ENCODE data around the gene NEU4.
"Not testable (repeated sequence)": the region's sequence is repeated elsewhere in the genome, so short reads cannot be mapped to it uniquely, and the experiment has no call there.

The NEU4 gene

DNA sequence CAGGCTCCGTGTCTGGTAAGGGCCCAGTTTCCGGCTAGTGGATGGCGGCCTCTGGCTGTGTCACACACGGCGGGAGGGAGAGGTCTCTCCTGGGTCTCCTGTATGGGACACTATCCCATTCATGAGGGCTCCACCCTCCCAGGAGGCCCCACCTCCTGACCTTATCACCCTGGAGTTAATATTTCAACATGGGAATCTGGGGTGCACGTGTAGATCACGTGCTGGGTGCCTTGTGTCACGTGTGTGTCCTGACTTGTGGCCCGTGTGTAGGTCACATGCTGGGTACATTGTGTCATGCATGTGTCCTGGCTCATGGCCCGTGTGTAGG is 9.9 kb downstream of the NEU4 start:
- Histone ChIP-seq H3K9me3 (ENCODE audit: low read length) (no peaks in the 10 kb centered on the region), H3K27me3 (ENCODE audit: control insufficient read depth in 1 of 2, insufficient read depth in 2 of 2, low read length in 2 of 2) (peaks cover 0 to 17% of the 10 kb centered on the region in 2 donors), H3K9ac (ENCODE audit: low read length) (no peak overlapping the region), H3K27ac (ENCODE audit: low read depth, low read length) (no peak overlapping the region), H3K4me1 (ENCODE audit: insufficient read depth, low read length) (no peaks in the 10 kb centered on the region), H3K36me3 (ENCODE audit: insufficient read depth, low read length) (no peaks in the 10 kb centered on the region), H3K4me3 (ENCODE audit: low read depth in 1 of 2, low read length in 2 of 2) (no peak overlapping the region)

DNA sequence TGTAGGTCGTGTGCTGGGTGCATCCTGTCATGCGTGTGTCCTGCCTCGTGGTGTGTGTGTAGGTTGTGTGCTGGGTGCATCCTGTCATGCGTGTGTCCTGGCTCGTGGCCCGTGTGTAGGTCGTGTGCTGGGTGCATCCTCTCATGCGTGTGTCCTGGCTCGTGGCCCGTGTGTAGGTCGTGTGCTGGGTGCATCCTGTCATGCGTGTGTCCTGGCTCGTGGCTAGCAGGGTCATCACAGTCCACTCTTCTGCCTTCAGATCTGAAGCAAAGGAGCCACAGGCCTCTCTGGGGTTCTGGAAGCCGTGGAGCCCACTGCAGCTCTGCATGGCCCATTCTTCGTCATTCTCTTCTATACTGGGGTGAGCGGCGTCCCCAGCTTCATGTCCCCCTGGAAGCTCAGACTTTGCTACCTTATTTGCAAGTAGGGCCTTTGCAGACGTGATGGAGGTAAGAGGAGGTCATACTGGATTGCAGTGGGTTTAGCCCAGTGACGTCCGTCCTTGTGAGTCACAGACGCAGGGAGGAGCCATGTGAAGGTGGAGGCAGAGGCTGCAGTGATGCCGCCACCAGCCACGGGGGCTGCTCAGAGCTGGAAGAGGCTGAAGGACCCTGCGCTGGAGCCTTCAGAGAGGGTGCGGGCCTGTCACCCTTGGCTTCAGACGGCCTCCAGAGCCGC is 11.1 kb downstream of the NEU4 start:
- not testable (repeated sequence) for H3K36me3 ChIP-seq (ENCODE audit: insufficient read depth, low read length); H3K4me1 ChIP-seq (ENCODE audit: insufficient read depth, low read length); H3K9ac ChIP-seq (ENCODE audit: low read length); H3K27ac ChIP-seq (ENCODE audit: low read depth, low read length); H3K4me3 ChIP-seq (ENCODE audit: low read depth in 1 of 2, low read length in 2 of 2); H3K9me3 ChIP-seq (ENCODE audit: low read length)
- peaks cover 0 to 17% of the 10 kb centered on the region in 2 donors for H3K27me3 ChIP-seq (ENCODE audit: control insufficient read depth in 1 of 2, insufficient read depth in 2 of 2, low read length in 2 of 2)

DNA sequence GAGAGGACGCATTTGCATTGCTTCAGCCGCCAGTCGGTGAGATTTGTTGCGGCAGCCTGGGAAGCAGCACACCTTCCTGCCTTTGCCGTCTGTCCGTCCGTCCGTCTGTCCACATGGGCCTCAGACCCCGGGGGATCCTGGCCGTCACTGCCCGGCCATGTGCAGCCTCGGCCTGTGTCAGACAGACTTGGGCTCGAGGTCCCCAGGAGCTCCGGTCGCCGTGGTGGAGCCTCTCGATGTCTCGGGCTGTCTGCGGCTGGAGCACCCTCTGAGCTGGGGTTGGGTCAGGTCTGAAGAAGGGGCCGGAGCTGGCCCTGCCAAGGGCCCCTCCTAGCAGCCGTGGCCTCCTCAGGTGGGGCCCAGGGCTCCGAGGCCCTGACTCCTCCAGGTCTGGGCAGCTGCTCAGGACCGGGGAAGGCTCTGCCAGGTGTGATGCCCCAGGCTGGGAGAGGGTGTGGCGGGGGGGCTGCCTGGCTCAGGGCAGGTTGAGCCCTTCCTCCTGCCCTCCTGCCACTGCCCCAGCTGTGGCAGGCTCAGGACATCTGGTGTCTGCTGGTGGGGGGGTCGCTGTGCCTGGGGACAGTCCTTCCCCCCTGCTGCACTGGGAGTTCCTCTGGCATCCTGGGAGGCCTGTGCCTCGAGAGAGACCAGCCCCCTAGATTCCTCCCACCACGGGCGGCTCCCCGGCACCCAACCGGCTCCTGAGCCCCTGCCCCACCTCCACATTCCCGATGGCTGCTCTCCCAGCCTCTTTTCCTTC is 11.8 kb downstream of the NEU4 start:
- Histone ChIP-seq H3K27ac (ENCODE audit: low read depth, low read length) (no peak overlapping the region), H3K4me3 (ENCODE audit: low read depth in 1 of 2, low read length in 2 of 2) (no peak overlapping the region), H3K27me3 (ENCODE audit: control insufficient read depth in 1 of 2, insufficient read depth in 2 of 2, low read length in 2 of 2) (peaks cover 0 to 14% of the 10 kb centered on the region in 2 donors), H3K9me3 (ENCODE audit: low read length) (no peaks in the 10 kb centered on the region), H3K4me1 (ENCODE audit: insufficient read depth, low read length) (no peaks in the 10 kb centered on the region), H3K9ac (ENCODE audit: low read length) (no peak overlapping the region), H3K36me3 (ENCODE audit: insufficient read depth, low read length) (no peaks in the 10 kb centered on the region)

DNA sequence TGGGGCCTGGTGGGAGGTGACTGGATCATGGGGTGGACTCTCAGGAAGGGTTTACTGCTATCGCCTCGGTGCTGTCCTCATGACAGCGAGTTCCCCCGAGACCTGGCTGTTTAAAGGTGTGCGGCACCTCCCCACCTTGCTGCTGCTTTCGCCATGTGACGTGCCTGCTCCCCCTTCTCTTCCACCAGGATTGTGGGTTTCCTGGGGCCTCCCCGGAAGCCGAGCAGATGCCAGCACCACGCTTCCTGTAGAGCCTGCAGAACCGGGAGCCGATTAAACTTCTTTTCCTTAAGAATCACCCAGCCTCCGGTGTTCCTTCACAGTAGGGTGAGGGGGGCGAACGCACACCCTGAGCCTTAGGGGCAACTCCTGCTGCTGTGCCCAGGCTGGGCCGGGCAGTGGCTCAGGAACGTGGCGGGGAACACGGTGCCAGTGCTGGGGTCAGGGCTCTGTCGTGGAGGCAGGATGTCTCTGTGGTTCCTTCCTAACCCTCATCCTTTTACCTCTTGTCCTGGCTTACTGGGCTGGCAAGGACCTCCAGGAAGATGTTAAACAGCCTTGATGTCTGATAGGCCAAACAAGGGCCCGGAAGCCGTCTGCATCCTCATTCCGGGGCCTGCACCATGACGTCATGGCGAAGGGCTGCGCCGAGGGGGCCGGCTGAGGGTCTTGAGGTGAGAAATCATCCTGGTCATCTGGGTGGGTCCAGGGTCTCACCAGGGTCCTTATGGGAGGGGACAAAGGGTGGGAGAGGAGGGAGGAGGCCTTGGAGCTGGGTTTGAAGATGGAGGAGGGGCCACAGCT is 12.7 kb downstream of the NEU4 start:
- H3K27ac ChIP-seq (ENCODE audit: low read depth, low read length) = no peak overlapping the region
- H3K9me3 ChIP-seq (ENCODE audit: low read length) = no peaks in the 10 kb centered on the region
- peaks cover 0 to 6% of the 10 kb centered on the region in 2 donors for H3K27me3 ChIP-seq (ENCODE audit: control insufficient read depth in 1 of 2, insufficient read depth in 2 of 2, low read length in 2 of 2)
- H3K4me3 ChIP-seq (ENCODE audit: low read depth in 1 of 2, low read length in 2 of 2) = no peak overlapping the region
- no peaks in the 10 kb centered on the region for H3K4me1 ChIP-seq (ENCODE audit: insufficient read depth, low read length)
- no peak overlapping the region for H3K9ac ChIP-seq (ENCODE audit: low read length)
- H3K36me3 ChIP-seq (ENCODE audit: insufficient read depth, low read length) = no peaks in the 10 kb centered on the region

DNA sequence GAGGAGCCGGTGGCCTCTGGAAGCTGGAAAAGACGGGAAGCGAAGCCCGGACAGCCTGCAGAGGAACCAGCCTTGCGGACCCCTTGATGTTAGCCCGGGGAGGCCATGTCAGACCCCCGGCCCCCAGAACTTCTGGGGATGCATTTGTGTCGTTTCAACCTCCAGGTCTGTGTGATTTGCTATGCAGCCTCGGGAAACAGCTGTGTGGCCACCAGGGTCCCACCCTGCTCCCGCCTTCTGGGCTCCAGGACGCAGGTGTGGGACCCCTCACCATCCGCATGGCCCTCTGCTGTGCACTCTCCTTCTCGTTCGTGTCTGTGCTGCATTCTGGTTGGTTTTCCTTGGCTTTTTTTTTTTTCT is 13.3 kb downstream of the NEU4 start:
- Histone ChIP-seq H3K27ac (ENCODE audit: low read depth, low read length) (no peak overlapping the region), H3K27me3 (ENCODE audit: control insufficient read depth in 1 of 2, insufficient read depth in 2 of 2, low read length in 2 of 2) (no peaks in the 10 kb centered on the region), H3K9me3 (ENCODE audit: low read length) (peaks cover 4% of the 10 kb centered on the region), H3K4me1 (ENCODE audit: insufficient read depth, low read length) (no peaks in the 10 kb centered on the region), H3K4me3 (ENCODE audit: low read depth in 1 of 2, low read length in 2 of 2) (no peak overlapping the region), H3K9ac (ENCODE audit: low read length) (no peak overlapping the region), H3K36me3 (ENCODE audit: insufficient read depth, low read length) (no peaks in the 10 kb centered on the region)

DNA sequence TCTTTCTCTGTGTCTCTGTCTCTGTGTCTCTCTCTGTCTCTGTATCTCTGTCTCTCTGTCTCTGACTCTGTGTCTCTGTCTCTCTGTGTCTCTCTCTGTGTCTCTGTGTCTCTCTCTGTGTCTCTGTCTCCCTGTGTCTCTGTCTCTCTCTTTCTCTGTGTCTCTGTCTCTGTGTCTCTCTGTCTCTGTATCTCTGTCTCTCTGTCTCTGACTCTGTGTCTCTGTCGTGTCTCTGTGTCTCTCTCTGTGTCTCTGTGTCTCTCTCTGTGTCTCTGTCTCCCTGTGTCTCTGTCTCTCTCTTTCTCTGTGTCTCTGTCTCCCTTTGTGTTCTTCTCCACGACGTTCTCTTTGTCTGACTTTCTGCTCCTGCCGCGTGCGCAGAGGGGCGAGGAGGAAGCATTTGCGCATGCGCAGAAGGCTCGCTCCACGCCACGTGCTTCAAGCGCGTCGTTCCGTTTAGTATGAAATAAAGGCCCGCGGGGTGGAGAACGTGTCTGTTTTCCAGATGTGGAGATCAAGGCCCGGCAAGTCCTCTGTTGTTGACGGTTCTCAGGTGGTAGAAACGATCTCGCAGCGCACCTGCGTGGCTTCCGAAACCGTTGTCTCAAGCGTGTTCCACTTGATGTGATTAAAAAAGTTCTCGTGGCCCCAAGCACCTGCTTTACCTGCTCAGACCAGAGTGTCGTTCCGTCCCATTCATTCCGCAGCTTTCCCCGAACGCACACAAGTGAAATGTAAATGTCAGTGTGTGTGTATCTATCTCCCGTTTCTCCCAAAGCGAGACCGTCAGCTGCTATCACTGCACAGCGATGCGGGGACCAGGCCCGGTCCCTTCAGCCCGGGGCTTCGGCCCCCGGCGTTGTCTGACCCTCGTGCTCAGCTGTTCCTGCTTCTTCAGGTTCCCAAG is 14.8 kb downstream of the NEU4 start:
- not testable (repeated sequence) for H3K9me3 ChIP-seq (ENCODE audit: low read length); H3K4me3 ChIP-seq (ENCODE audit: low read depth in 1 of 2, low read length in 2 of 2); H3K27me3 ChIP-seq (ENCODE audit: control insufficient read depth in 1 of 2, insufficient read depth in 2 of 2, low read length in 2 of 2); H3K4me1 ChIP-seq (ENCODE audit: insufficient read depth, low read length); H3K9ac ChIP-seq (ENCODE audit: low read length); H3K27ac ChIP-seq (ENCODE audit: low read depth, low read length); H3K36me3 ChIP-seq (ENCODE audit: insufficient read depth, low read length)

DNA sequence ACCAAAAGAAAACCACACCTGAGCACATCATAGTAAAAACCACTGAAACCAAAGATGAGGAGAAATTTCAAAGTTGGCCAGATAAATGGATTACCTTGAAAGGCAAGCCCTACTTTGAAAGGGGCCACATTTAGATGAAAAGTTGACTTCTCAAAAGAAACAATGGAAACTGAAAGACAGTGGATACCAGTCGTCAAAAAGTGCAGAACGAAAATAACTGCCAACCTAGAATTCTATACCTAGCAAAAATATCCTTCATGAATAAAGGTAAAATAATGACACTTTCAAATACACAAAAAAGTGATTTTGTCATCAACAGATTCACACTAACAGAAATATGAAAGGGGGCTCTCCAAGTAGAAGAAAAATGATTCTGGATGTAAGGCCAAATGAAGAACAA is 18.4 kb downstream of the NEU4 start:
- no peak overlapping the region for H3K4me3 ChIP-seq (ENCODE audit: low read depth in 1 of 2, low read length in 2 of 2)
- no peaks in the 10 kb centered on the region for H3K4me1 ChIP-seq (ENCODE audit: insufficient read depth, low read length)
- peaks cover 7% of the 10 kb centered on the region for H3K9me3 ChIP-seq (ENCODE audit: low read length)
- no peaks in the 10 kb centered on the region for H3K27me3 ChIP-seq (ENCODE audit: control insufficient read depth in 1 of 2, insufficient read depth in 2 of 2, low read length in 2 of 2)
- H3K9ac ChIP-seq (ENCODE audit: low read length) = no peak overlapping the region
- H3K27ac ChIP-seq (ENCODE audit: low read depth, low read length) = no peak overlapping the region
- no peaks in the 10 kb centered on the region for H3K36me3 ChIP-seq (ENCODE audit: insufficient read depth, low read length)

DNA sequence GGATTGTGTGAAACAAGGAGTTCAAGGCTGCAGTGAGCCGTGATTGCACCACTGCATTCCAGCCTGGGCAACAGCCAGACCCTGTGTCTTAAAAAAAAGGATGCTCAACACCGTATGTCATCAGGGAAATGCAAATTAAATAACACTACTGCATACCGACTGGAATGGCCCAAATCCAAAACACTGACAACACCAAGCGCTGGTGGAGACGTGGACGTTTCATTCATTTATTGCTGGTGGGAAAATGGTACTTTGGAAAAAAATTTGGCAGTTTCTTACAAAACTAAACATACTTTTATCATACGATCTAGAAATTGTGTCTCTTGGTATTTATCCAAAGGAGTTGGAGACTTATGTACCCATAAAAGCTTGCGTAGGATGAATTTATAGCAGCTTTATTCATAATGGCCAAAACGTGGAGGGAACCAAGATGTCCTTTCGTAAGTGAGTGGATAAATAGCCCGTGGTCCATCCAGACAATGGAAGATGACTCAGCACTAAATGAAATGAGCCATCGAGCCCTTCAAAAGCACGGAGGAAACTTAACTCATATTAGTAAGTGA is 24.2 kb downstream of the NEU4 start:
- H3K4me1 ChIP-seq (ENCODE audit: insufficient read depth, low read length) = no peaks in the 10 kb centered on the region
- no peaks in the 10 kb centered on the region for H3K36me3 ChIP-seq (ENCODE audit: insufficient read depth, low read length)

DNA sequence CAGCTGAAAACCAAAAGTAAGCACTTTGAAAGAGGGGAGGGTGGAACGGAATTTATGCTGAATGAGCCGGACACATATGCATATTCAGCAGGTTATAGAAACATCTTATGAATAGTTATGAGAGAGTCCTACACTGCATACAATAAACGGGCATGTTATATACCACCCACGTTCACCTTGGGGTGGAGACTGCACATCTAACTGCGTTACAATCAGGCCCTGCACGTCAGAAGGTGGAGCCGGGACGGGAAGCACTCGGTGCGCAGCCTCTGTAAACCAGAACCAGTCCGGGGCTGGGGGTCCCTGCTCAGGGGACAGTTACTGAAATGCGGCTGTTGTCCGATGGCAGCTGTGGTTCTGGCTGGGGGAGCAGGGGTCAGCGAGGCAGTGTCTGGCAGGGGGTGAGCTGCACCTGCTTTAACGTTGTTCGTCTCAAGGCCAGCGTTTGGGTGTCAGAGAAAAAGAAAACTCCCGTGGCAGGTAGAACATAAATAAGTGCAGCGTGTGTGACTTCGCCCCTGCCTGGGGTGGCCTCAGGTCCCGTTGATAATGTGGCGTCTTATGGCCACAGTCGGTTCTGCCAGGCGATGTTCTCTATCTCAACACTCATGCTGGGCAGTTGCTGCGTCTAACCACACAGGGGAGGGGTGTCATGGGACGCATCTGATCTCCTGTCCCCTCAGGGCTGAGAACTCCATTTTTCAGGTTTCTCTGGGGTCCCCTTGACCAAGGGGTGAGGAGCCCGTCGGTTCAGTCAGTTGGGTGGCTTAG is 24.9 kb downstream of the NEU4 start:
- not testable (repeated sequence) for H3K36me3 ChIP-seq (ENCODE audit: insufficient read depth, low read length); H3K27ac ChIP-seq (ENCODE audit: low read depth, low read length); H3K9ac ChIP-seq (ENCODE audit: low read length); H3K27me3 ChIP-seq (ENCODE audit: control insufficient read depth in 1 of 2, insufficient read depth in 2 of 2, low read length in 2 of 2); H3K9me3 ChIP-seq (ENCODE audit: low read length); H3K4me3 ChIP-seq (ENCODE audit: low read depth in 1 of 2, low read length in 2 of 2); H3K4me1 ChIP-seq (ENCODE audit: insufficient read depth, low read length)

More for the DNA sequence above, 24.2 kb downstream of the NEU4 start:
- Histone ChIP-seq H3K27ac (ENCODE audit: low read depth, low read length) (no peak overlapping the region), H3K9me3 (ENCODE audit: low read length) (no peaks in the 10 kb centered on the region), H3K4me3 (ENCODE audit: low read depth in 1 of 2, low read length in 2 of 2) (no peak overlapping the region), H3K9ac (ENCODE audit: low read length) (no peak overlapping the region), H3K27me3 (ENCODE audit: control insufficient read depth in 1 of 2, insufficient read depth in 2 of 2, low read length in 2 of 2) (no peaks in the 10 kb centered on the region)

DNA sequence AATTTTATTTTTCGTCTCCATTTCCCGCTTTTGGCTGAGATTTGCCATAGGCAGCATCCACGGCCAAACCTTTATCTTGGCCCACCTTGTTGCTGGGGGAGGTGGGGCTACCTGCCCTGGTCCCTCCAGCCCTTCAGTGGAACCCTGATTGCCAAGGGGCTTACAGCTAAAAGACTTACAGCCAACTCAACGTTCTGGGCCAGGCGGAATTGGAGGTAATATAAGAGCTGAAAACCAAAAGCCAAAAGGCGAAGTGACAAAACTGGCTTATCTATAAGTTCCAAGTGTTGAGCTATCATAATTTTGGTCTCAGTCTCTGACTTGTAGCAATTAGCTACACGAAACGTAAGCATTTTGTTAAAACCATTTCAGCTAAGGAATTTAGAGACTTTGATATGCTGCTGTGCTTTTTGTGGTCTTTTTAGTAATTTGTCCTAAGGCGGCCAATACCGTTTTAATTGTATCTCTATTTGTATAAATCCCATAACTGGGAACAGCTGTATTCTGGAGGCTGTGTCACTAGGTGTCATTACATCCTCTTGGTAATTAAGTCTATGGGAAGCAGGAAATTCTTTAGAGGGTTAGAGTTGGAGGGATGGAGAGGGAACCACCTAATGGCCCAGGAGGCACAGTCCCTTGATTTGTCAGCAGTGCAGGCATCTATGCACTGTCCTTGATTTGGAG is 25.7 kb downstream of the NEU4 start:
- no peaks in the 10 kb centered on the region for H3K9me3 ChIP-seq (ENCODE audit: low read length)
- no peak overlapping the region for H3K4me3 ChIP-seq (ENCODE audit: low read depth in 1 of 2, low read length in 2 of 2)
- H3K4me1 ChIP-seq (ENCODE audit: insufficient read depth, low read length) = no peaks in the 10 kb centered on the region
- H3K27me3 ChIP-seq (ENCODE audit: control insufficient read depth in 1 of 2, insufficient read depth in 2 of 2, low read length in 2 of 2) = no peaks in the 10 kb centered on the region
- no peak overlapping the region for H3K9ac ChIP-seq (ENCODE audit: low read length)
- H3K27ac ChIP-seq (ENCODE audit: low read depth, low read length) = no peak overlapping the region
- H3K36me3 ChIP-seq (ENCODE audit: insufficient read depth, low read length) = no peaks in the 10 kb centered on the region

Measured in muscle layer of colon (tissue), 2 donors.